Subcutaneous adipose tissue (tissue), 4 donors: ENCODE data around the gene LTBP1. TPM values are rescaled to one million over a fixed set of nuclear protein-coding genes. Genes with fewer than 3 reads are reported as not detected.

ENCODE experiments used
- small RNA-seq: library from RNA; depleted of rRNA; stranded (forward); fragments of <200 nt; gene quantifications from one replicate; pipeline ENCODE3, GENCODE V24; 2016
- total RNA-seq, 4 donors: library from RNA; depleted of rRNA; stranded (reverse); fragments of >200 nt; gene quantifications; one replicate each; pipeline ENCODE4 v1.1.0, GENCODE V29; 2016
- TF ChIP-seq, protein P1 (sequence below): fragments of 450-650 bp; IDR thresholded peaks from one replicate; pipeline ENCODE4 v1.5.1; 2016; ENCODE audit warnings: low read depth, mild to moderate bottlenecking, control low read depth, antibody characterized with exemption, moderate library complexity

The LTBP1 gene
- total RNA-seq, 4 donors from 2014 or later = 11.0 to 15.5 (median 12.7) TPM

DNA sequence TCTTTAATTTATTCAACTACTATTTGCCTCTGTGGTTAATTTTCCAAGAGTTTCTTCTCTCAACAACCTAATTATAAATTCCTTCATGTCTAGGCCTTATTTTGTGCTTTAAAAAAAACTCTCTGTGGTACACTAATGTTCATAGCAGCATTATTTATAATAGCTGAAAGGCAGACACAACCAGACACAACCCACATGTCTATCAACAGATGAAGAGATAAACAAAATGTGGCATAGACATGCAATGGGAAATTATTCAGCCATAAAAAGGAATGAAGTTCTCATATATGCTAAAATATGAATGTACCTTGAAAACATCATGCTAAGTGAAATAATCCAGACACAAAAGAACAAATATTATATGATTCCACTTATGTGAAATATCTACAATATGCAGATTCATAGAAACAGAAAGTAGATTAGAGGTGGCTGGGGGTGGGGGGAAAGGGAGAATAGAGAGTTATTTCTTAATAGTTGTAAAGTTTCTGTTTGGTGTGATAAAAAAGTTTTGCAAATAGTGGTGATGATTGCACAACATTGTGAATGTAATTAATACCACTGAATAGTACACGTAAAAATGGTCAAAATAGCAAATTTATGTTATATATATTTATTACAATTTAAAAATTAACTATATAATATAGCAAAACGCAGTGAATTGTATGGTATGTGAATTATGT, 501.6 kb downstream of the LTBP1 start:
- TF ChIP-seq, protein P1, sequence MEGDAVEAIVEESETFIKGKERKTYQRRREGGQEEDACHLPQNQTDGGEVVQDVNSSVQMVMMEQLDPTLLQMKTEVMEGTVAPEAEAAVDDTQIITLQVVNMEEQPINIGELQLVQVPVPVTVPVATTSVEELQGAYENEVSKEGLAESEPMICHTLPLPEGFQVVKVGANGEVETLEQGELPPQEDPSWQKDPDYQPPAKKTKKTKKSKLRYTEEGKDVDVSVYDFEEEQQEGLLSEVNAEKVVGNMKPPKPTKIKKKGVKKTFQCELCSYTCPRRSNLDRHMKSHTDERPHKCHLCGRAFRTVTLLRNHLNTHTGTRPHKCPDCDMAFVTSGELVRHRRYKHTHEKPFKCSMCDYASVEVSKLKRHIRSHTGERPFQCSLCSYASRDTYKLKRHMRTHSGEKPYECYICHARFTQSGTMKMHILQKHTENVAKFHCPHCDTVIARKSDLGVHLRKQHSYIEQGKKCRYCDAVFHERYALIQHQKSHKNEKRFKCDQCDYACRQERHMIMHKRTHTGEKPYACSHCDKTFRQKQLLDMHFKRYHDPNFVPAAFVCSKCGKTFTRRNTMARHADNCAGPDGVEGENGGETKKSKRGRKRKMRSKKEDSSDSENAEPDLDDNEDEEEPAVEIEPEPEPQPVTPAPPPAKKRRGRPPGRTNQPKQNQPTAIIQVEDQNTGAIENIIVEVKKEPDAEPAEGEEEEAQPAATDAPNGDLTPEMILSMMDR = no peak

Small RNA genes lying within 50 kb of the gene (small RNA-seq; reads per million reads assigned to genes)
- gene RF00019 (0.49 reads per million), gene RNA5SP91 (not detected), gene RNA5SP92 (not detected)
